Ramos (cell line): ENCODE results near the gene CFB.
"Not testable (repeated sequence)": the region's sequence is repeated elsewhere in the genome, so short reads cannot be mapped to it uniquely, and the experiment has no call there.

ENCODE experiments used
- in situ Hi-C: fragments of 300-500 bp; cut with MboI; formaldehyde crosslinking; loops from one replicate; pipeline ENCODE4 v1.14.3; 2022; ENCODE audit warnings: low sequenced_read_pairs; ENCODE audit not compliant: unreplicated experiment

Gene CFB

GRCh38 chr6:31945507-31946369, at the start of gene CFB:
TSS of gene CFB (plus strand) at chr6:31946095. CDS start at chr6:31946222, 127 bp downstream.
- in situ Hi-C loops = no loop called here

GRCh38 chr6:31896493-31896855, 49.4 kb upstream of the CFB start:
- in situ Hi-C loops = no loop called here

GRCh38 chr6:31896856-31897611, 48.9 kb upstream of the CFB start:
- in situ Hi-C loops = no loop called here

- in situ Hi-C loops = no loop called here
Observed at GRCh38 chr6:31897612-31898382, 48.1 kb upstream of the CFB start, which contains the start of gene EHMT2. TSS of gene EHMT2 (minus strand) at chr6:31897698. CDS start at chr6:31897677, 21 bp downstream.

- in situ Hi-C loops = no loop called here
Observed at GRCh38 chr6:31898383-31899011, 47.4 kb upstream of the CFB start.

- in situ Hi-C loops = no loop called here
Observed at GRCh38 chr6:31899215-31899614, 46.7 kb upstream of the CFB start.

GRCh38 chr6:31899882-31900722, 45.8 kb upstream of the CFB start:
- in situ Hi-C loops = no loop called here

- in situ Hi-C loops = no loop called here
Observed at GRCh38 chr6:31900917-31901414, 44.9 kb upstream of the CFB start.

GRCh38 chr6:31901415-31901952, 44.4 kb upstream of the CFB start:
- in situ Hi-C loops = no loop called here

GRCh38 chr6:31901953-31902643, 43.8 kb upstream of the CFB start, which contains the start of gene ZBTB12:
TSS of gene ZBTB12 (minus strand) at chr6:31902086. CDS start at chr6:31901305, 781 bp downstream.
- in situ Hi-C loops = no loop called here

GRCh38 chr6:31903957-31904356, 41.9 kb upstream of the CFB start:
- in situ Hi-C loops = no loop called here

- in situ Hi-C loops = no loop called here
Observed at GRCh38 chr6:31905041-31905440, 40.9 kb upstream of the CFB start.

- in situ Hi-C loops = no loop called here
Observed at GRCh38 chr6:31906122-31906521, 39.8 kb upstream of the CFB start.

GRCh38 chr6:31906727-31907126, 39.2 kb upstream of the CFB start:
- in situ Hi-C loops = not testable (repeated sequence)

GRCh38 chr6:31907158-31907813, 38.6 kb upstream of the CFB start:
- in situ Hi-C loops = no loop called here

- in situ Hi-C loops = not testable (repeated sequence)
Observed at GRCh38 chr6:31908255-31908654, 37.6 kb upstream of the CFB start.

- in situ Hi-C loops = no loop called here
Observed at GRCh38 chr6:31908791-31909190, 37.1 kb upstream of the CFB start.

GRCh38 chr6:31909298-31909697, 36.6 kb upstream of the CFB start:
- in situ Hi-C loops = not testable (repeated sequence)
